NCI-H69 (cell line): ENCODE measurements around the gene GNG14.
A peak's percentile ranks its signal among the peaks of the same experiment; 100 is the strongest.
"Not testable (repeated sequence)": the region's sequence is repeated elsewhere in the genome, so short reads cannot be mapped to it uniquely, and the experiment has no call there.

Experiments
- DNase-seq: peaks from one replicate; lab custom pipeline; 2025; lab: John Stamatoyannopoulos, UW

GNG14 gene

GRCh38 chr19:12696366-12697335, 8.9 kb downstream of the GNG14 start, which contains the start of gene FBXW9:
TSS of gene FBXW9 (minus strand) at chr19:12696631. CDS start at chr19:12696581, 50 bp downstream.
- peak; percentile 97 for DNase-seq

- not testable (repeated sequence) for DNase-seq
Measured at GRCh38 chr19:12697425-12697824, 9.6 kb downstream of the GNG14 start.

DNA sequence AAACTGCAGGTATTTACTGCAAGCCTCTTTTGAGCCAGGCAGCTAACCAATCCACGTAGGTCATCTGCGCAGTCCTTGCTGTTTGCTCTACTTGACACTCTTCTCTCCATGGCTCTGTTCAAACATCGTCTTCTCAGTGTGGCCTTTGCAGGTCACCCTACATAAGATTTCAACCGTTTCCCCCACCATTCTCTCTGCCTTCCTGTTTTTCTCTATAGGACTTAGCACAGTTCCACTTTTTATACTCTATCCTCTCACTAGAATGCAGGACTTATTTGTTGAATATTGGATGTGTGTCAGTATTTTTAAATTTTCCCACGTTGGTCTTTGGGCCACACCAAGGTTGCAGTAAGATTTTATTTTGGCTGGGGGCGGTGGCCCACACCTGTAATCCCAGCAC, 10.3 kb downstream of the GNG14 start:
- no peak for DNase-seq

DNA sequence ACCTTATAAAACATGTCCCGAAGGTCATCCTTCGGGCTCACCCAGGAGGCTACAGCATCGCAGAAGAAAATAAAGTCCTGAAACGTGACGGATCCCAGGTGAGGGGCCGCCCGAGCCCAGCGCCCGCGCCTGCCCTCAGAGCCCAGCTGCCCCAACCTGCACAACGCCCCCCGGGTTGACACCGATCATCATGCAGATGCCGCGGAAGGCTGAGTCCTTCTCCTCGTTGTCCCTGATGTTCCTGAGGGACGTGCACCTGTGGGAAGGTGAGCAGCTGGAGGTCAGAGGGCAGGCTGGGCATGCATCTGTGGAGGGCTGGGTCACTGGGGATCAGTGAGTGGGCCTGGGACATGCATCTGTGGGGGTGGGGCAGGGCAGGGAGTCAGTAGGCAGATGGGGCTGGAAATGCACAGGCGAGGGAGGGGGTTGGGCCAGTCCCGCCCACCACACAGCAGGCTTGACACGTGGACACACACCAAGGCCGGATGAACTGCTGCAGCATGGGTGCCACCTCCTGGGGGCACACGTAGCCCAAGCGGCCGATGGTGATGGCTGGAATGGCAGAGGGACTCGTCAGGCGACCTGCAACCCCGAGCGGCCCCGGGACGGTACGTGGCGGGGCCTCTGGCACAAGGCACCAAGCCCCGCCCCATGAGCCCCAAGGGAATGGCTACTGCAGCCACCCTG, 13.9 kb downstream of the GNG14 start:
- no peak for DNase-seq

DNA sequence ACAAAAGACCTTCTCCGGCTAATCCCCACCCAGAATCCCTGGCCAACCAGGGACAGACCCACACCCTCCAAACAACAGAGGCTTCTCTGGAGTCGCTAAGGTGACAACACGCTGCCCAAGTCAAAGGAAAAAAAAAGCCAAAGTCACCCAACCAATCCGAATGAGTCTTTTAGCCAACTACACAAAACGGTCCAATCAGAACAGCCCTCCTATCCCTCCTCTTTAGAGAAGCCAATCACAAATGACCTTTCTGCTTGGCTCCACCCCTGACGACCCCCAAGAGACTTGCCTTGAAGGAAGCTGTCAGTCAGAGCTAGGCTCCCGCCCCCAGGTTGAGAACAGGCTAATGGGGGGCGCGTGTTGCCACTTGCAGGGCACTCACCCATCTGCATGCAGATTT, 15.2 kb downstream of the GNG14 start:
- DNase-seq, result peak; percentile 77

GRCh38 chr19:12705169-12705568, 17.4 kb downstream of the GNG14 start:
- no peak for DNase-seq

- DNase-seq, result no peak
Measured at GRCh38 chr19:12705654-12706331, 18.0 kb downstream of the GNG14 start.

DNA sequence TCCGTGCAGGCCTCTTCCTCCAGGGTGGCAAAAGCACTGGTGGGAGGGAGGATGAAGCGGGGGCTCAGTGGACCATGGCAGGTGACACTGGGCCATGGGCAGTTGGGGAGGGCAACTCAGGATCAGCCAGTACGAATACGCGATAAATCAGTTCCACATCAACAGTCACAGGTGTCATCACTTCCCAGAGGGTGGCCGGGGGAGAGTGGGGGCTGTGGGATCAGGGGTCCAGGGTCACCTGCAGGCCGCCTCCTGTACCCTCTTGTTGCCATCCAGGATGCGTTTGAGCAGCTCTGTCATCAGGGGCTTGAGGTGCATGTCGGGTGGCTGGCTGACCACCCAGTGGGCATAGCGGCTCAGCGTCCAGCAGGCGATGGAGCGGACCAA, 18.5 kb downstream of the GNG14 start:
- no peak for DNase-seq

GRCh38 chr19:12708641-12709040, 20.8 kb downstream of the GNG14 start:
- DNase-seq, result no peak

GRCh38 chr19:12711187-12711586, 23.4 kb downstream of the GNG14 start:
- no peak for DNase-seq

- DNase-seq, result not testable (repeated sequence)
Measured at GRCh38 chr19:12712077-12712476, 24.3 kb downstream of the GNG14 start.

GRCh38 chr19:12713304-12713703, 25.5 kb downstream of the GNG14 start:
- not testable (repeated sequence) for DNase-seq

DNA sequence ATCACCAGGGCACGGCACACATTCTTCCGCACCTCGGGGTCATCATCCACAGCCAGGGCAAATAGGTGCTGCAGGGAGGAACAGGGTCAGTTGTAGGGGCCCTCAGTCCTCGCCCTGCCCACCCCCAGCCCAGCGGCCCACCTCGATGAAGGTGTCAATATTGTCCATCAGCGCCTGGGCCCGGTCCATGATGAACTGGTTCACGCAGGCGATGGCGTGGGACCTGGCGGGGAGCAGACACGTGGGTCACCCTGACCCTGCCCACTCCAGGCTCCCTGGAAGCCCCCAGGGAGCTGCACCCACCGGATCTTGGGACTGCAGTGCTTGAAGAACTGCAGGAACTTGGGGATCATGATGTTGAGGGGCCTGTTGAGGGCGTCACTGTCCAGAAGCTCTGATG, 27.3 kb downstream of the GNG14 start:
- no peak for DNase-seq

- no peak for DNase-seq
Measured at GRCh38 chr19:12715929-12716328, 28.1 kb downstream of the GNG14 start.

DNA sequence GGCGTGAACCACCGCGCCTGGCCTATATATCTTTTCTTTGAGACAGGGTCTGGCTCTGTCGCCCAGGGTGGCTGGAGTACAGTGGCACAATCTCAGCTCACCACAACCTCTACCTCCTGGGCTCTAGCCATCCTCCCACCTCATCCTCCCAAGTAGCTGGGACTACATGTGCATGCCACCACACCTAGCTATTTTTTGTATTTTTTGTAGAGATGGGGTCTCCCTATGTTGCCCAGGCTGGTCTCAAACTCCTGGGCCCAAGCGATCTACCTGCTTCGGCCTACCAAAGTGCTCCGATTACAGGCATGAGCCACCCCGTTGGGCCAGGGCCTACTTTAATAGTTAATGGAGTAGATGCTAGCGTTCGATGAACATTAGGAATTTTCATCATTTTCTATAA, 32.5 kb downstream of the GNG14 start:
- DNase-seq, result no peak

GRCh38 chr19:12720851-12721655, 33.3 kb downstream of the GNG14 start:
- DNase-seq, result no peak

DNA sequence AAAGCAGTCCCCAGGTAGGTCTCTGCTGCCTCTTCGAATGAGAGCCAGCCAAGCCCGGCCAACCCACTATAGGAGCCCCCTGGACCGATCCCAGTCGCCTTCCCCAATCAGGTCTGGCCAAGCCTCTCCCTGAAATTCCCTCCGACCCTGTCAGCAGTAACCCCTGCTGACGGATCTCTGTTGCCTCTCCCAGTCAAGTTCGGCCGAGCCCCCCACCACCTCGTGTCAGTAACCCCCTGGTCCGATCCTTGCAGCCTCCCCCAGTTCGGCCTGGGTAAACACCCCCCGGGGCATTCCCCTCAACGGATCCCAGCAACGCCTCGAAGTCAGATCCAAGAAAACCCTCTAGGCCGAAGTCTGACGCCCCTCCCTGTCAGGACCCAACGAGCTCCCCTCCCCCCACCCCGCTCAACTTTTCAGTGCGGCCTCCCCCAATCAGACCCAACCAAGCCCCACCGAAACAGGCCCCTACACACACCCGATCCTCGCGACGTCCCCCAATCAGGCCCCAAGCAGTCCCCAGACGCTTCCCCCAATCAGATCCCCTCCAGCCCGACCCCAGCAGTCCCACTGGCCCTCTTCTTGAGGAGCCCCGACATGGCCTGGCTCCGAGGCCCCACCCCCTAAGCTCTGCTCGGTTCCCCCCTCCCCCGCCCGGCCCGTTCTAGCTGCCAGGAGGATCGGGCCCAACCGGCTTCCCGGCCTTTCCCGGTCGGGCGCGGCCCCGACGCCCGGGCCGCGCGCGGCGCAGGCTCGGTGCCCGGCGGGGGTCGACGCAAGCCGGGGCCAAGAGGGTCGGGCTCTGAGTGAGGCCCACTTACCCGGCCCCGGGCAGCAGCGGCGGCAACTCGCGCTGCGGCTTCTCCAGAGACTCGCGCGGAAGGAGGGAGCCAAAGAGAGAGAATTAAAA, 34.1 kb downstream of the GNG14 start:
- peak; percentile 77 for DNase-seq

- DNase-seq, result peak; percentile 100
Measured at GRCh38 chr19:12722566-12723380, 35.0 kb downstream of the GNG14 start.

- DNase-seq, result peak; percentile 59
Measured at GRCh38 chr19:12723381-12723640, 35.5 kb downstream of the GNG14 start.
